SK-N-SH (cell line): ENCODE data around the gene RAB10. TPM values are rescaled to one million over a fixed set of nuclear protein-coding genes. Genes with fewer than 3 reads are reported as not detected.

ENCODE experiments used
- CTCF ChIA-PET: fragments of 300-600, 350-600 bp; formaldehyde crosslinking; extraction: SDS; loops from one replicate; lab custom pipeline; 2021; lab: Yijun Ruan, JAX
- POLR2A ChIA-PET: fragments of 350-600 bp; sonication (Branson Sonifier 250); formaldehyde crosslinking; extraction: SDS; loops from one replicate; lab custom pipeline; 2020; ENCODE audit warnings: antibody characterized with exemption, inconsistent platforms; lab: Yijun Ruan, JAX
- DNase-seq: peaks from one replicate; pipeline ENCODE4 v3.0.0; 2012
- H2AFZ ChIP-seq: fragments of 200-600 bp; sonication (generic); 2 replicates; pipeline ENCODE4 v1.8.1; 2016; ENCODE audit warnings: antibody characterized with exemption, mild to moderate bottlenecking, low read depth
- H3F3A ChIP-seq: fragments of 200-600 bp; sonication (generic); replicated peaks from 2 replicates; pipeline ENCODE3; 2016; ENCODE audit warnings: antibody characterized with exemption, mild to moderate bottlenecking; ENCODE audit not compliant: insufficient read depth
- H3K27ac ChIP-seq, 2 experiments: fragments of 200-500 bp in 1 of 2; fragments of 200-600 bp in 1 of 2; sonication (Bioruptor generic) in 1 of 2; sonication (generic), shearing (Covaris generic) in 1 of 2; 2 replicates each; pipeline versions ENCODE4 v1.5.1 to v1.6.1; 2014 to 2016; ENCODE audit warnings: low read depth in 2 of 2, inconsistent platforms in 1 of 2, low read length in 1 of 2, mild to moderate bottlenecking in 1 of 2, mixed read lengths in 1 of 2
- H3K27me3 ChIP-seq: fragments of 200-600 bp; sonication (generic), shearing (Covaris generic); 2 replicates; pipeline ENCODE4 v1.6.1; 2016; ENCODE audit warnings: mixed run types; ENCODE audit not compliant: insufficient read depth
- H3K36me3 ChIP-seq, 2 experiments: fragments of 200-500 bp in 1 of 2; fragments of 200-600 bp in 1 of 2; sonication (Bioruptor generic) in 1 of 2; sonication (generic) in 1 of 2; replicated peaks in 1 of 2; 2 replicates each; pipeline versions ENCODE3 to v1.5.1; 2014 to 2016; ENCODE audit warnings: low read length in 1 of 2, mild to moderate bottlenecking in 1 of 2; ENCODE audit not compliant: insufficient read depth in 2 of 2, control insufficient read depth in 1 of 2
- H3K4me1 ChIP-seq, 2 experiments: fragments of 200-500 bp in 1 of 2; fragments of 200-600 bp in 1 of 2; sonication (Bioruptor generic) in 1 of 2; sonication (generic), shearing (Covaris generic) in 1 of 2; 2 replicates each; pipeline versions ENCODE4 v1.5.1 to v1.6.1; 2014 to 2016; ENCODE audit warnings: low read depth in 1 of 2, low read length in 1 of 2, mixed run types in 1 of 2; ENCODE audit not compliant: insufficient read depth in 2 of 2, control insufficient read depth in 1 of 2
- H3K4me2 ChIP-seq: fragments of 200-600 bp; sonication (generic), shearing (Covaris generic); 2 replicates; pipeline ENCODE4 v1.6.1; 2017; ENCODE audit warnings: mixed run types
- H3K4me3 ChIP-seq, 2 experiments: fragments of 200-500 bp in 1 of 2; fragments of 200-600 bp in 1 of 2; sonication (Bioruptor generic) in 1 of 2; sonication (generic), shearing (Covaris generic) in 1 of 2; 2 replicates each; pipeline versions ENCODE4 v1.5.1 to v1.8.1; 2014 to 2016; ENCODE audit warnings: low read depth in 2 of 2, inconsistent platforms in 1 of 2, low read length in 1 of 2, mild to moderate bottlenecking in 1 of 2, mixed read lengths in 1 of 2, moderate library complexity in 1 of 2
- H3K79me2 ChIP-seq: fragments of 200-600 bp; sonication (generic); 2 replicates; pipeline ENCODE4 v1.8.1; 2017; ENCODE audit warnings: mild to moderate bottlenecking; ENCODE audit not compliant: insufficient read depth
- H3K9ac ChIP-seq: fragments of 200-600 bp; sonication (generic); 2 replicates; pipeline ENCODE4 v1.6.1; 2017; ENCODE audit warnings: mixed run types
- H3K9me2 ChIP-seq: fragments of 200-600 bp; sonication (generic); 2 replicates; pipeline ENCODE4 v1.6.1; 2017; ENCODE audit warnings: mixed run types
- H3K9me3 ChIP-seq: fragments of 200-600 bp; sonication (generic); 2 replicates; pipeline ENCODE4 v1.6.1; 2017; ENCODE audit warnings: mixed run types, mild to moderate bottlenecking, moderate library complexity
- H4K20me1 ChIP-seq: fragments of 200-600 bp; sonication (generic); 2 replicates; pipeline ENCODE4 v1.6.1; 2017; ENCODE audit warnings: mild to moderate bottlenecking, mixed run types; ENCODE audit not compliant: insufficient read depth
- EP300 ChIP-seq, 2 experiments: IDR thresholded peaks; 2 replicates each; pipeline versions ENCODE4 v1.4.0 to v1.6.1; 2012; ENCODE audit warnings: borderline replicate concordance in 1 of 2, low read depth in 1 of 2, low read length in 1 of 2
- FOXM1 ChIP-seq: IDR thresholded peaks from 2 replicates; pipeline ENCODE4 v1.4.0; 2012; ENCODE audit warnings: low read depth, mild to moderate bottlenecking
- GABPA ChIP-seq: IDR thresholded peaks from 2 replicates; pipeline ENCODE4 v1.4.0; 2012; ENCODE audit warnings: low read depth, mild to moderate bottlenecking
- GATA2 ChIP-seq: sonication (generic); formaldehyde crosslinking; IDR thresholded peaks from 2 replicates; pipeline ENCODE4 v1.5.0; 2020; ENCODE audit warnings: mild to moderate bottlenecking, missing genetic modification reagents
- NFIC ChIP-seq: IDR thresholded peaks from 2 replicates; pipeline ENCODE4 v1.4.0; 2012; ENCODE audit warnings: borderline replicate concordance
- NRF1 ChIP-seq: IDR thresholded peaks from 2 replicates; pipeline ENCODE4 v1.6.1; 2012; ENCODE audit warnings: low read depth, mild to moderate bottlenecking, low read length
- POLR2AphosphoS5 ChIP-seq: IDR thresholded peaks from 2 replicates; pipeline ENCODE4 v1.6.1; 2012; ENCODE audit warnings: low read depth, low read length
- RAD21 ChIP-seq: IDR thresholded peaks from 2 replicates; pipeline ENCODE4 v1.6.1; 2012; ENCODE audit warnings: mild to moderate bottlenecking, low read length
- RXRA ChIP-seq: IDR thresholded peaks from 2 replicates; pipeline ENCODE4 v1.4.0; 2012; ENCODE audit warnings: low read depth, mild to moderate bottlenecking, borderline replicate concordance
- SMC3 ChIP-seq: IDR thresholded peaks from 2 replicates; pipeline ENCODE4 v1.6.1; 2012; ENCODE audit warnings: low read depth, low read length, improper control_type of control experiment
- TEAD4 ChIP-seq: IDR thresholded peaks from 2 replicates; pipeline ENCODE4 v1.4.0; 2012; ENCODE audit warnings: mild to moderate bottlenecking, borderline replicate concordance; ENCODE audit not compliant: insufficient read depth
- YY1 ChIP-seq: IDR thresholded peaks from 2 replicates; pipeline ENCODE4 v1.4.0; 2012; ENCODE audit warnings: low read depth, mild to moderate bottlenecking
- WGBS: methylation state at CpG from one replicate; pipeline ENCODE4 v1.1.6; 2017; ENCODE audit warnings: low lambda C conversion rate; 5-methylcytosine and 5-hydroxymethylcytosine counted together
- polyA plus RNA-seq, 3 experiments: library from polyadenylated mRNA; depleted of rRNA; stranded (reverse); fragments of >200 nt; gene quantifications; 2 replicates each; pipeline ENCODE4 v1.2.3, GENCODE V29; 2012
- TF ChIP-seq, protein P1 (sequence below): IDR thresholded peaks from 2 replicates; pipeline ENCODE4; 2012
- TF ChIP-seq, protein P2 (sequence below): IDR thresholded peaks from 2 replicates; pipeline ENCODE4 v1.4.0; 2012; ENCODE audit warnings: low read depth, borderline replicate concordance
- TF ChIP-seq, protein P3 (sequence below): IDR thresholded peaks from 2 replicates; pipeline ENCODE4 v1.6.1; 2012; ENCODE audit warnings: mild to moderate bottlenecking, low read depth, low read length, moderate library complexity

RAB10 gene
- polyA plus RNA-seq, 1 of the 3 experiments (the other 2 are of a cell fraction) = 47.5 TPM

DNA sequence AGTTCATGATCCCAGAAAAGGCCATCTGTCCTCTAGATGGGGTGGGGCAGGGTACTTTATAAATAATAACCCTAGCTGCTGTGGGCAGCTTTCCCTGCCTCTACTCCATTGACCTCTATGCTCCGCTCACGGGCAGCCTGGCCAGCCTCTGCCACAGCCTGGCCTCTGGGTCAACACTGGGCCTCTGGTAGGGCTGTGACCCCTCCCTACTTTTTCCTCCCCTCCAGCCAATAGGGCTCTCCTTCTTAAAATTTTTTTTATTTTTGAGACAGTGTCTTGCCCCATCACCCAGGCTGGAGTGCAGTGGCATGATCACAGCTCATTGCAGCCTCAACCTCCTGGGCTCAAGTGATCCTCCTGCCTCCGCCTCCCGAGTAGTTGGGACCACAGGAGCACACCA lies 134.9 kb downstream of the RAB10 start:
- H3K79me2 ChIP-seq = no peaks in the 10 kb centered on the region

More for the DNA sequence above, 134.9 kb downstream of the RAB10 start:
- Histone ChIP-seq H3K4me2 (no peak overlapping the region), H2AFZ (no peak overlapping the region), H3K27ac (no peak overlapping the region), H3F3A (no peaks in the 10 kb centered on the region), H3K4me3 (no peak overlapping the region), H3K9me3 (no peaks in the 10 kb centered on the region), H3K9ac (no peak overlapping the region), H3K4me1 (peaks cover 0 to 2% of the 10 kb centered on the region in 2 experiments; a peak in 1 of 4 replicates), H3K9me2 (no peaks in the 10 kb centered on the region), H3K27me3 (no peaks in the 10 kb centered on the region), H3K36me3 (no peaks in the 10 kb centered on the region), H4K20me1 (no peaks in the 10 kb centered on the region)
- 98% methylated on average over 4 of the region's 4 CpGs for WGBS
- TF ChIP-seq GABPA (no peak), SMC3 (no peak), GATA2 (CRISPR knock-in tag) (no peak), FOXM1 (no peak), EP300 (IDR thresholded peaks at IDR 0.05; ENCODE audit: borderline replicate concordance in 1 of 2, low read depth in 1 of 2, low read length in 1 of 2) (no peak), POLR2AphosphoS5 (no peak), TEAD4 (no peak), NFIC (no peak), YY1 (no peak), NRF1 (no peak), RXRA (no peak), RAD21 (no peak)
- TF ChIP-seq, protein P1, sequence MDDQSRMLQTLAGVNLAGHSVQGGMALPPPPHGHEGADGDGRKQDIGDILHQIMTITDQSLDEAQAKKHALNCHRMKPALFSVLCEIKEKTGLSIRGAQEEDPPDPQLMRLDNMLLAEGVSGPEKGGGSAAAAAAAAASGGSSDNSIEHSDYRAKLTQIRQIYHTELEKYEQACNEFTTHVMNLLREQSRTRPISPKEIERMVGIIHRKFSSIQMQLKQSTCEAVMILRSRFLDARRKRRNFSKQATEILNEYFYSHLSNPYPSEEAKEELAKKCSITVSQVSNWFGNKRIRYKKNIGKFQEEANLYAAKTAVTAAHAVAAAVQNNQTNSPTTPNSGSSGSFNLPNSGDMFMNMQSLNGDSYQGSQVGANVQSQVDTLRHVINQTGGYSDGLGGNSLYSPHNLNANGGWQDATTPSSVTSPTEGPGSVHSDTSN = no peak
- TF ChIP-seq, protein P2, sequence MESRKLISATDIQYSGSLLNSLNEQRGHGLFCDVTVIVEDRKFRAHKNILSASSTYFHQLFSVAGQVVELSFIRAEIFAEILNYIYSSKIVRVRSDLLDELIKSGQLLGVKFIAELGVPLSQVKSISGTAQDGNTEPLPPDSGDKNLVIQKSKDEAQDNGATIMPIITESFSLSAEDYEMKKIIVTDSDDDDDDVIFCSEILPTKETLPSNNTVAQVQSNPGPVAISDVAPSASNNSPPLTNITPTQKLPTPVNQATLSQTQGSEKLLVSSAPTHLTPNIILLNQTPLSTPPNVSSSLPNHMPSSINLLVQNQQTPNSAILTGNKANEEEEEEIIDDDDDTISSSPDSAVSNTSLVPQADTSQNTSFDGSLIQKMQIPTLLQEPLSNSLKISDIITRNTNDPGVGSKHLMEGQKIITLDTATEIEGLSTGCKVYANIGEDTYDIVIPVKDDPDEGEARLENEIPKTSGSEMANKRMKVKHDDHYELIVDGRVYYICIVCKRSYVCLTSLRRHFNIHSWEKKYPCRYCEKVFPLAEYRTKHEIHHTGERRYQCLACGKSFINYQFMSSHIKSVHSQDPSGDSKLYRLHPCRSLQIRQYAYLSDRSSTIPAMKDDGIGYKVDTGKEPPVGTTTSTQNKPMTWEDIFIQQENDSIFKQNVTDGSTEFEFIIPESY = no peak
- TF ChIP-seq, protein P3, sequence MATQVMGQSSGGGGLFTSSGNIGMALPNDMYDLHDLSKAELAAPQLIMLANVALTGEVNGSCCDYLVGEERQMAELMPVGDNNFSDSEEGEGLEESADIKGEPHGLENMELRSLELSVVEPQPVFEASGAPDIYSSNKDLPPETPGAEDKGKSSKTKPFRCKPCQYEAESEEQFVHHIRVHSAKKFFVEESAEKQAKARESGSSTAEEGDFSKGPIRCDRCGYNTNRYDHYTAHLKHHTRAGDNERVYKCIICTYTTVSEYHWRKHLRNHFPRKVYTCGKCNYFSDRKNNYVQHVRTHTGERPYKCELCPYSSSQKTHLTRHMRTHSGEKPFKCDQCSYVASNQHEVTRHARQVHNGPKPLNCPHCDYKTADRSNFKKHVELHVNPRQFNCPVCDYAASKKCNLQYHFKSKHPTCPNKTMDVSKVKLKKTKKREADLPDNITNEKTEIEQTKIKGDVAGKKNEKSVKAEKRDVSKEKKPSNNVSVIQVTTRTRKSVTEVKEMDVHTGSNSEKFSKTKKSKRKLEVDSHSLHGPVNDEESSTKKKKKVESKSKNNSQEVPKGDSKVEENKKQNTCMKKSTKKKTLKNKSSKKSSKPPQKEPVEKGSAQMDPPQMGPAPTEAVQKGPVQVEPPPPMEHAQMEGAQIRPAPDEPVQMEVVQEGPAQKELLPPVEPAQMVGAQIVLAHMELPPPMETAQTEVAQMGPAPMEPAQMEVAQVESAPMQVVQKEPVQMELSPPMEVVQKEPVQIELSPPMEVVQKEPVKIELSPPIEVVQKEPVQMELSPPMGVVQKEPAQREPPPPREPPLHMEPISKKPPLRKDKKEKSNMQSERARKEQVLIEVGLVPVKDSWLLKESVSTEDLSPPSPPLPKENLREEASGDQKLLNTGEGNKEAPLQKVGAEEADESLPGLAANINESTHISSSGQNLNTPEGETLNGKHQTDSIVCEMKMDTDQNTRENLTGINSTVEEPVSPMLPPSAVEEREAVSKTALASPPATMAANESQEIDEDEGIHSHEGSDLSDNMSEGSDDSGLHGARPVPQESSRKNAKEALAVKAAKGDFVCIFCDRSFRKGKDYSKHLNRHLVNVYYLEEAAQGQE = no peak
- CTCF ChIA-PET = interaction anchor here (0.8 to 1.6 kb wide), 2 partner anchors 32 to 163 kb away, joined by 3 to 4 read pairs; no protein-coding TSS in a partner anchor
- DNase-seq = no peak
- POLR2A ChIA-PET = no interaction called here
